ENCODE results near the gene CRISPLD2.

DNA sequence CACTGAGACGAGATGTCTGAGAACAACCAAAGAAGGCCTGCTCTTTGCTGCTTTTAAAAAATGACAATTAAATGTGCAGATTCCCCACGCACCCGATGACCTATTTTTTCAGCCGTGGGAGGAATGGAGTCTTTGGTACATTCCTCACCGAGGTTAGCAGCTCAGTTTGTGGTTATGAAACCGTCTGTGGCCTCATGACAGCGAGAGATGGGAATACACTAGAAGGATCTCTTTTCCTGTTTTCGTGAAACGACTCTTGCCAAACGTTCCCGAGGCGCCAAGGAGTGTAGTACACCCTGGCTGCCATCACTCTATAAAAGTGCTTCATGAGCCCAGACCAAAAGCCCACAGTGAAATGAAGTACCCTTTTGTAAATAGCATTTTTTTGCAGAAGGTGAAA, 87.8 kb downstream of the CRISPLD2 start:
- no peak for TF ChIP-seq POLR2A (IDR thresholded peaks at IDR 0.05)
- TF ChIP-seq, protein P1, sequence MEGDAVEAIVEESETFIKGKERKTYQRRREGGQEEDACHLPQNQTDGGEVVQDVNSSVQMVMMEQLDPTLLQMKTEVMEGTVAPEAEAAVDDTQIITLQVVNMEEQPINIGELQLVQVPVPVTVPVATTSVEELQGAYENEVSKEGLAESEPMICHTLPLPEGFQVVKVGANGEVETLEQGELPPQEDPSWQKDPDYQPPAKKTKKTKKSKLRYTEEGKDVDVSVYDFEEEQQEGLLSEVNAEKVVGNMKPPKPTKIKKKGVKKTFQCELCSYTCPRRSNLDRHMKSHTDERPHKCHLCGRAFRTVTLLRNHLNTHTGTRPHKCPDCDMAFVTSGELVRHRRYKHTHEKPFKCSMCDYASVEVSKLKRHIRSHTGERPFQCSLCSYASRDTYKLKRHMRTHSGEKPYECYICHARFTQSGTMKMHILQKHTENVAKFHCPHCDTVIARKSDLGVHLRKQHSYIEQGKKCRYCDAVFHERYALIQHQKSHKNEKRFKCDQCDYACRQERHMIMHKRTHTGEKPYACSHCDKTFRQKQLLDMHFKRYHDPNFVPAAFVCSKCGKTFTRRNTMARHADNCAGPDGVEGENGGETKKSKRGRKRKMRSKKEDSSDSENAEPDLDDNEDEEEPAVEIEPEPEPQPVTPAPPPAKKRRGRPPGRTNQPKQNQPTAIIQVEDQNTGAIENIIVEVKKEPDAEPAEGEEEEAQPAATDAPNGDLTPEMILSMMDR (IDR thresholded peaks at IDR 0.05) = peak; percentile 9 to 33 (median 28)
